Epidermal melanocyte (primary cell): ENCODE results near the gene SH3GLB1.
A peak's percentile ranks its signal among the peaks of the same experiment; 100 is the strongest.

ENCODE experiments used
- DNase-seq: peaks from one replicate; pipeline ENCODE4 v3.0.0; 2011; ENCODE audit warnings: low spot score; ENCODE audit not compliant: insufficient read length

Gene SH3GLB1

DNA sequence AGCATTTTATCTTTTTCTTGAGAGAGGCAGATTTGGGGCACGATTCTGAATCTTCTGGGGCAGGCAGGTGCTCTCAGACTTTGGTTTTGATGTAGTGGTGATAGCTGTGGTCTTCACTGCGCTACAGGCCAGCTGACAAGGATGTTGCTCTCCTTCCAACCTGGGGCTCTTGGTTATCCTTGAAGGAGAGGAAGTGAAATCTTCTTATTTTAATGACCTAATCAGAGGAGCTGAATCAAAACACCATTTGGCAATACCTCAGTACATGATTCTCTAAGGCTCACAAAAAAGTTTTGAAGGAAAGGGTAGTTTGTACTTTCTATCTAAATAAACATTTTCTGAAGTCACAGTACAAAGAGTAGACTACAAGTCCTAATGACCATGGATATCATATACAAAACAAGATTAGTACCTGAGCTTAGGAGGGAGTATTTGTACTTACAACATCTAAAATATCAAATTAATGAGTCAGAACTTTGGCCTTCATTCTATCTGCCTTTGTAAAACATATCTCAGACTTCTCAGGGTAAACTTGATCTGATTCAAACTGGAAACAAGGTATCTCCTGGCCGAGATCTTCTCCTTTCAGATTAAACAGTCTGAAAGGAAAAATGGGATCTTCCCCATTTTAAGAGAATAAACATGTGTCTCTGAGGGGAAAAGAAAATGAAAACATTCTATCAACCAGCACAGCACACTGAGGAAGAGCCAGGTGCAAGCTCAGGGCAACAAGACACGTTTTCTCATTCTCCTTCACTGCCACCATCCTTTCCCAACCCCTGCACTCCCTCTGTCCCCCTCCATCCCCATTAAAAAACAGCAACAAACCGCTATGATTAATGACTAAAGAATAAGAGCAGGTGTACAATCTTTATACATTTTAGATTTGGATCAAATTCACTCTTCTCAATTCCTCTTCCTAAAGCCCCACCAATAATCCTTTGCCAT is 69.2 kb downstream of the SH3GLB1 start:
- no peak for DNase-seq

DNA sequence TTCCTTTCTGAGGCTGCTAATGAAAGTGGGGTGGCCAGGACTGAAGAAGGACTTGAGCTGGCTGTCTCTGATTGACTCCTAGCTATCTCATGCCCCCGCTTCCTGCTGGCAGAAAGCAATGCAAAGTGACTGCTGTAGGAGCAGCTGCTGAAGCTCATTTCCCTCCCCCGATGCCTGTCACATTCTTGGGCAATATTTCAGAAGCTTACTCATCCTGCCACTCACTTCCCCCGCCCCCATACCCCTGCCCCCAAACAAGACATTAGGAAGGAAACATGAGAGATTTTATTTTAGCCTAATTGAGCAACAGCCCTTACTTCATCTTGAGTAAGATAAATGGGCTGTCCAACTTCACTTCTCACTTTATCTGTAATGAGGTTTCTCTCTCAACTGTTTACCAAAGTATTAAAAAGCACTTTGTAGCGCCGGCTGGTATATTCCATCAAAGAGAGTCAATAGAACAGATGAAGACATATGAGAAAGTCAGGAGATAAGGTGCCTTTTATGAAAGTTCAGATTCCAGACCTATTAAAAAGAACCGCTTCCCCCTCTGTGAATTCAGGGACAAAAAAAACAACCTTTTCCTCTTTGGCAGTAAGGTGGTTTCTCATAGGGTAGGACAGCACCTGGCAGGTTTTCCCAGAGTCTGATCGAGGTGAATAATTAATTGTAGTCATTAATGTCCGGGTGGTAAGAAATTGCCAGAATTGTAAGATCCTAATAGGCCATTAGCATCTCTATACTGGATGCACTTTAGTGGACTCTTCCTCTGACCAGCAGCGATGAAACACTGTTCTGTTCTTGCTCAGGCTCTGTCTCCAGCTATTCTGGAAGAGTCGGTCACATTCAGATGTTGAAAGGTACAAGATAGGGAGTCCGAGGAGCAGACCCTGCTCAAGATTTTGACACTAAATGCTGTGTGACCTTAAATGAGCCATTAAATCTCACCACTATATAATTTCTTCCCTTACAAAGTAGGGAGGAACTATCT is 70.2 kb downstream of the SH3GLB1 start:
- DNase-seq = peak; percentile 40

DNA sequence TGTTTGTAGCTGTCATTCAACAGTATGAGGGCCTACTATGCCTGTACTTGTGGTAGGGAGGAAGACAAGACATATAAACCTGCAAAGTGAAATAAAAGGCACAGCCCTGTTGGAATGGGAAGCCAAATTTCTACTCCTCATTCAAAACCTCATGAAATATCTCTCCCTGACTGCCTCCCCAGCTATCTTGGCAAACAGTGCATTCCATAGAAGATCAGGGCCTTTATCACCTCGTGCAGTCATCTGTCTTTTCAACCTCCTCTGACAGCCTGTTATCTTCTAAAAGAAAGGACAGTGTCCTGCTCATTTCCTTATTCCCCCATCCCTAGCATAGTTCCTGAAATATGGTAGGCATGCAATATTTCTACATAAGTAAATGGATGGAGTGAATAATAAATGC is 71.0 kb downstream of the SH3GLB1 start:
- no peak for DNase-seq

DNA sequence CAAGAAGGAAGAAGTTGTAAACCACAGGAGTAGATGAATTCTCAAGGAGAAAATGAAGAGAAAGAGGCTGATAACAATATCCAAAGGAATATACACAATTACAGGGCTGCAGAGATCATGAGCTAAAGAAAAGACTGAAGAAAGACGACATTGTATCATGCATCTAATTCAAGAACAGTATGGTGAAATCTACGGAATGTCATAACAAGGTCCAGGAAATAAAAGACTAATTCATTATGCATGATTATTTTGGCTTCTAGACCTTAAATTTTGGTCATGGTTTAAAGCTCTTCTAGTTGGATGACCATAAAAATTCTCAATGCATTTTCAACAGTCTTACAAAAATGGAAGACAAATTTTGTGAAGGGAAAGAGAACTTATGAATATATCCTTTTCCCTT is 71.7 kb downstream of the SH3GLB1 start:
- no peak for DNase-seq

DNA sequence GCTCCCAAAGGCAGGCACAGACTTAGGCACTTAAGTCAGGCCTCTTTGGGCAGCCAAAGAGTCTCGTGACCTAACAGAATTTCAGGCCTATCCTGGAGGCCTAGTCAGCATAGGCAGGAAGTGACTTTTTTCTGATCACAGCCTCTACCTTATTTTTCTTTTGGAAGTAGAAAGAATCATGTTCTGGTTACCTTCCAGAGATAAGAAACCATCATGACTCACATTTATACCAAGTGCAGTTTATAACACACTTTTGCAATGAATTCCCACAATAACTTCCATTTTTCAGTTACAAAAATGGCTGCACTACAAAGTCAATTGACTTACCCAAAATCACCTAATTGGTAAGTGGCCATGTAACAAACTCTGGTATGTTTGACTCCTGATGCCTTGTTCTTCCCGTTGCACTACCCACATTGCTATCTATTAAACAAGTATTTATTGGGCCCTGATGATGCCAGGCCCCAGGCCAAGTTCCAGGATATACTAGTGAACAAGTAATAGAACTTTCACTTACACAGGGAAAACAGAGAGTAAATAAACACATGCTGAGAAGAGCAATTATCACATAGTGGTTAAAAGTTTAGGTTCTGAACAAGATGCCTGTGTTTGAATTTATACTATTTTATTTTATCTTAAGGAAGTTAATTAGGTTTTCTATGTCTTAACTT is 74.3 kb downstream of the SH3GLB1 start:
- no peak for DNase-seq

DNA sequence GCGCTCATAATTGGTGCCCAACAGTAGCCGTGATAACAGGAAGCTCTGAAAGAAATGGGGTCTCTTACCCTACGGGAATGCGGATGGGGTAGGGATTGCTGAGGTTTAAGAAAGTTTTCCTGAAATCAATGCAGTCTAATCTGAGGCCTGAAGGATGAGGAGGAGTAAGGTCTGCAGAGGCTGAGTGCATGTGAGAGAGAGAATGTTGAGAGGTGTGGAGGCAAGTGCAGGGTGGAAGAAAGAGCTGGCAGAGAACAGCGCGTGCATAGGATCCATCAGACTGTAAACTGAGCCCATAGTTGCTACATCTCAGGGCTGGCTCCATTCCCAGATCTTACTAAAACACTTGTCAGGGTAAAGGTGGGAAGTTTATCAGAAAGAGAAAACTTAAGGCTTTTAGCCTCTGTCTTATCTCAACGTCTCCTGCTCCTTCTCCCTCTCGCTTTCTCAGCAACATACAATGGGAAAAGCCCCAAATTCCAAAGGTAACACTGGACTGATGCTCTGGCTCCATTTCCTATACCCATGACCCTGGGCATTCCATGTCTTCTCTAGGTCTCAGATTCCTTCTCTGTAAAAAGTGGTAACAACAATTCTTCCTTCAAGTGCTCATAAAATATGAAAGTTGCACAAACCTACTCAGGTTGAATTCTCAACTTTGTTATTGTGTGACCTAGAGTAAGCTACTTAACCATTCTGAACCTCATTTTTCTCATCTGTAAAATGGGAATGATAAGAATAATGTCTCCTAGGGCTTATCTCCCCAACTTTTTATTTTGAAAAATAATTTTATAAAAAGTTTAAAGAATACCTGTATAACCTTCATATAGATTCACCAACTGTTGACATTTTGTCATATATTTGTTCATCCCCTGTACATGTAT is 75.2 kb downstream of the SH3GLB1 start:
- no peak for DNase-seq

DNA sequence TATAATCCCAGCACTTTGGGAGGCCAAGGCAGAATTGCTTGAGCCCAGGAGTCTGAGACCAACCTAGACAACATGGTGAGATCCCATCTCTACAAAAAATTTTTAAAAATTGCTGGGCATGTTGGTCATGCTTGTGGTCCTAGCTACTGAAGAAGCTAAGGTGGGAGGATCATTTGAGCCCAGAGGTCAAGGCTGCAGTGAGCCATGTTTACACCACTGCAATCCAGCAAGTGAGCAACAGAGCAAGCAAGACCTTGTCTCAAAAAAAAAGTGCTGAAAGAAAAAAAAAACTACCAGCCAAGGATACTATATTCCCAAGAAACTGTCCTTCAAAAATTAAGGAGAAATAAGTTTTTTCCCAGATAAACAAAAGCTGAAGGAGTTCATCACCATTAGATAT is 78.1 kb downstream of the SH3GLB1 start:
- no peak for DNase-seq

DNA sequence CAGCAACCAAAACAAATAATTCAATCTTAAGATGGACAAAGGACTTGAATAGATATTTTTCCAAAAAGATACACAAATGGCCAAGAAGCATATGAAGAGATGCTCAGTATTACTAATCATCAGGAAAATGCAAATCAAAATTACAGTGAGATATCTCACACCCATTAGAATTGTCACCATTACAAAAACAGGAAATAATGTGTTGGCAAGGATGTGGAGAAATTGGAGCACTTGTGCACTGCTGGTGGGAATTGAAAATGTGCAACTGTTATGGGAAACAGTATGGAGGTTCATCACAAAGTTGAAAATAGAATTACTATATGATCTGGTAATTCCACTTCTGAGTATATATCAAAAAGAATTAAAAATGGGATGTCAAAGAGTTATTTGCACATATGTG is 83.2 kb downstream of the SH3GLB1 start:
- DNase-seq = no peak

DNA sequence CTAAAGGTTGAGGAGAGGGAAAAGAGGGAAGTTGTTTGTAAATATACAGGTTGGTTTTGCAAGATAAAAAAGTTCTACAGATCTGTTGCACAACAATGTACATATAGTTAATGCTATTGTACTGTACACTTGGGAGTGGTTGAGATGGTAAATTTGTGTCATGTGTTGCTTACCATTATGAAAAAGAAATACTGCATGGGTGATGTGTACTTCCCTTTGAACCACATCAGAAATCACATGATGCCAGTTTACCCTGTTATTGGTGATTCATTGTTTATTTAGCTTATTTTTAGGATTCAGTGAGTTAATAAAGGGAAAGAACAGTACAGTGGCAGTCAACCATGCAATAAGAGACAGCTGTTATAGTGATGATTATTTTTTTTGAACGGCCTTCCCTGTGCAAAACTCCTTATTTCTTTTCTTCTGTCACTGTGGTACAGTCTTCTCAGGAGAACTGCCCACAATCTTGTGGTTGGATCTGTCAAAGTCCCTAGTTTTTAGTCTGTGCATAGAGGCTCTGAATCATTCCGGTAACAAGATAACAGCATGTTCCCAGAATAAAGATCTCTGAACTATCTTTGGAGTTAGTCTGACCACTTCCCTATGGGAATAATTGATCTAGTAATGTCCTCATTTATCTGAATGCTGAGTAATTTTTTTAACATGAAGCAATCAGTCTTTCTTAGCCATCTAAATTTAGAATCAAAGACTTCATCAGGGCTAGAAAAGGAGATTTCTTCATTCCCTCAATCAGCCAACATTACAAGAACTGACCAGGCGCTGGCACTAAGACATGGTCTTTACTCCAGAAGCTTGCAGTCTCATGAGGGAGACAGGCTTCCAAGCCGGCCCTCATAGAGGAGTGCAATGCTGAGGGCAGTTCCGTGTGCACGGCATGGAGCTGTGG is 84.2 kb downstream of the SH3GLB1 start:
- peak; percentile 23 for DNase-seq

DNA sequence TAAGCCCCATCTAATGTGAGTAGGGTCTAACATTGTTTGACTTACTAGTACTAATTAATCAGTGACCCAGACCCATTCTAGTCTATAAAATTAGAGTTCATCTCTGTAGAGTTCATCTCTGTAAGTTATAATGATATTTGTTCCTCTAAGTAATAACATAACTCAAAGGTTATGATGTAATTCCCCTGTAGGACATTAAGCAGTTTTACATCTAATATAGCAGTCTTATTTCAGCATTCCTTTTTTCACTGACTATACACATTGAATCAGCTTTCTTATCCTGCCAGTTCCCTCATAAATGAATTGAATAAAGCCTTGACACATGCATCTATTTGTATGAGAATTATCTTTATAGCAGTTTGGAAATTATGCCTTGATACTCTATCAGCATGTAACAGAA is 90.9 kb downstream of the SH3GLB1 start:
- DNase-seq = no peak
